ENCODE measurements around the gene EIF4G1. TPM values are rescaled to one million over a fixed set of nuclear protein-coding genes. Genes with fewer than 3 reads are reported as not detected.
A peak's percentile ranks its signal among the peaks of the same experiment; 100 is the strongest.

The EIF4G1 gene
- total RNA-seq, 4 donors from 2014 or later, result 233 to 431 (median 300) TPM

DNA sequence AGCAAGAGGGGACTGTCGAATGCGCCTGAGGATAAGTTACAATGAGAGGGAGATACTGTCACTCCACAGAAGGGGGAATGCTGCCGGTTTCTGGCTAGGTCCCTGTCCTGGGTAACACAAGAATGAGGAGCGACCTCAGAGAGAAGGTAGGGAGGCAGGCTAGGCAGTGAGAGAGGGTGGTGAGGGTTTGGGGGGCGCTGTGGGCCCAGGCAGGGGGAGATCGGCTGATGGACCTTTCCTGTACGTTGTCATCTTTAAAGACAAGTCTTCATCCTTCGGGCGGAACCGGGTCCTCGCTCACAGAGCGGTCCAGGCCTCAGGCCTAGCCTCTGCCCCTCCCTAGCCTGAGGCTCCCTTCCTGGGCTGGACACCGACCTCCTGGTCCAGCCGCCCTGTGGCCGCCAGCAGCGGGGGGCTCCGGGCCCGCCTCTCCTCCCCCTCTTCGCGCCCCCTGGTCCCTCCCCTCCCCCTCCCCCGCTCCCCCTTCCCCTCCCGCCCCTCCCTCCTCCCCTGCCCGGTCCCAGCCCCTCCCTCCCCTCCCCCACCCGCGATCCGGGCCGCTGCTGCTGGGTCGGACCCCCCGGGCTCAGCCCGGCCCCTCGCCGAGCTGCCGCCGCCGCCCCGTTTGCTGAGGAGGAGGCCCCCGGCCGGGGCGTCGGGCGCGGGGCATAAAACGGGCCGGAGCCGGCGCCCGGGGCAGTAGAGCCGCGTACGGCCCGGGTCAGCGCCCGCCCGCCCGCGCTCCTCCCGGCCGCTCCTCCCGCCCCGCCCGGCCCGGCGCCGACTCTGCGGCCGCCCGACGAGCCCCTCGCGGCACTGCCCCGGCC is 65.2 kb downstream of the EIF4G1 start, which contains the start of gene CHRD:
Gene CHRD, plus strand, starts transcription at position 697 of the 827 bp plus-strand sequence. CDS start 265 bp downstream, outside the sequence.
- peaks cover 0 to 12% of the 10 kb centered on the region in 2 donors for H3K36me3 ChIP-seq
- peak; percentile 69 for ATAC-seq
- peaks cover 0 to 45% (median 24%) of the 10 kb centered on the region in 3 donors for H3K4me1 ChIP-seq
- peak within 1 kb of the TSS; percentile 44 to 67 for H3K4me3 ChIP-seq
- WGBS, 2 donors (ENCODE audit: low coverage in 1 of 2), result 34 to 41% methylated on average over 6 to 9 of the region's 71 CpGs
- H3K9me3 ChIP-seq, result no peaks in the 10 kb centered on the region
- H3K27me3 ChIP-seq, result peaks cover 50% of the 10 kb centered on the region
- no peak for TF ChIP-seq POLR2A (IDR thresholded peaks at IDR 0.05)
- TF ChIP-seq POLR2AphosphoS5 (IDR thresholded peaks at IDR 0.05), result no peak
- TF ChIP-seq EP300 (IDR thresholded peaks at IDR 0.05), result no peak
- TF ChIP-seq CTCF (IDR thresholded peaks at IDR 0.05), result no peak
- peak within 1 kb of the TSS in 3 of 4 donors; percentile 68 to 84 (median 82) for H3K27ac ChIP-seq

DNA sequence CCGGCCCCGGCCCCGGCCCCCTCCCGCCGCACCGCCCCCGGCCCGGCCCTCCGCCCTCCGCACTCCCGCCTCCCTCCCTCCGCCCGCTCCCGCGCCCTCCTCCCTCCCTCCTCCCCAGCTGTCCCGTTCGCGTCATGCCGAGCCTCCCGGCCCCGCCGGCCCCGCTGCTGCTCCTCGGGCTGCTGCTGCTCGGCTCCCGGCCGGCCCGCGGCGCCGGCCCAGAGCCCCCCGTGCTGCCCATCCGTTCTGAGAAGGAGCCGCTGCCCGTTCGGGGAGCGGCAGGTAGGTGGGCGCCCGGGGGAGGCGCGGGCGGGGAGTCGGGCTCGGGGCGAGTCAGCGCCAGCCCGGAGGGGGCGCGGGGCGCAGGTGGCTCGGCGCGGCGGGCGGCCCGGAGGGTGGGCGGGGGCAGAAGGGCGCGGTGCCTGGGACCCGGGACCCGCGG is 65.8 kb downstream of the EIF4G1 start:
- peak; percentile 80 for ATAC-seq
- Histone ChIP-seq H3K27ac (peak overlapping the region in 3 of 4 donors; percentile 68 to 84 (median 82)), H3K4me1 (peaks cover 0 to 45% (median 24%) of the 10 kb centered on the region in 3 donors), H3K9me3 (no peaks in the 10 kb centered on the region), H3K27me3 (peaks cover 50% of the 10 kb centered on the region), H3K36me3 (peaks cover 0 to 12% of the 10 kb centered on the region in 2 donors), H3K4me3 (peak overlapping the region; percentile 44 to 67)
- WGBS, 2 donors (ENCODE audit: low coverage in 1 of 2), result no CpG with 5 or more reads among the region's 62 CpGs
- TF ChIP-seq POLR2AphosphoS5 (IDR thresholded peaks at IDR 0.05), result no peak
- peak in 1 of 4 experiments; percentile 19 for TF ChIP-seq CTCF (IDR thresholded peaks at IDR 0.05)
- TF ChIP-seq POLR2A (IDR thresholded peaks at IDR 0.05), result no peak

GRCh38 chr3:184380627-184381260 is 66.3 kb downstream of the EIF4G1 start:
- H3K36me3 ChIP-seq, result peaks cover 0 to 12% of the 10 kb centered on the region in 2 donors
- ATAC-seq, result peak; percentile 22
- H3K4me3 ChIP-seq, result peak overlapping the region; percentile 44 to 67
- peaks cover 50% of the 10 kb centered on the region for H3K27me3 ChIP-seq
- H3K4me1 ChIP-seq, result peaks cover 0 to 45% (median 24%) of the 10 kb centered on the region in 3 donors
- H3K27ac ChIP-seq, result peak overlapping the region in 3 of 4 donors; percentile 68 to 84 (median 82)
- H3K9me3 ChIP-seq, result no peaks in the 10 kb centered on the region
- 0% methylated on average over 2 to 3 of the region's 42 CpGs for WGBS, 2 donors (ENCODE audit: low coverage in 1 of 2)
- no peak for TF ChIP-seq EP300 (IDR thresholded peaks at IDR 0.05)

DNA sequence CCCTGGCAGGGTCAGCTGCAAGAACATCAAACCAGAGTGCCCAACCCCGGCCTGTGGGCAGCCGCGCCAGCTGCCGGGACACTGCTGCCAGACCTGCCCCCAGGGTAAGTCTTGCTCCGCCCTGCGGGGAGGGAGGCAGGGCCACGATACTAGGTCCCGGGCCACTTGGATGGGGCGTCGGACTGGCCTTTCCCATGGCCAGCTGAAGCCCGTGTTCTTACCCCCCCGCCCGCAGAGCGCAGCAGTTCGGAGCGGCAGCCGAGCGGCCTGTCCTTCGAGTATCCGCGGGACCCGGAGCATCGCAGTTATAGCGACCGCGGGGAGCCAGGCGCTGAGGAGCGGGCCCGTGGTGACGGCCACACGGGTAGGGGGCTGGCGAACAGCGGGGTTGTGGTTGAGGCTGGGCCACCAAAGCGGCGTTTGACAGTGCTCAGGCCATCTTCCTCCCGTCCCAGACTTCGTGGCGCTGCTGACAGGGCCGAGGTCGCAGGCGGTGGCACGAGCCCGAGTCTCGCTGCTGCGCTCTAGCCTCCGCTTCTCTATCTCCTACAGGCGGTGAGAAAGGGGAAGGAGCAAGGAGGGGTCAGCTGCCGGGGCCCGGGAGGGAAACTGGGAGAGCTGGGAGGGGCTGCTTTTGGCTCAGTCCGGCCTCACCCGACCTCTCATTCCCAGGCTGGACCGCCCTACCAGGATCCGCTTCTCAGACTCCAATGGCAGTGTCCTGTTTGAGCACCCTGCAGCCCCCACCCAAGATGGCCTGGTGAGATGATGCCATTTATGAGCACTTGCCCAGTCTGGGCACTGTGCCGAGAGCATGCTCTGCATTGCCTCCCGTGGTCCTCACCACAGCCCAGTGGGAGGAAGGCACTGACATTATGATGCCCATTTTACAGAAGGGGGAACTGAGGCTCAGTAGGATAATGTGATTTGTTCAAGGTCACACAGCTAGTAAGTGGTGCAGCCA is 67.1 kb downstream of the EIF4G1 start:
- Histone ChIP-seq H3K9me3 (no peaks in the 10 kb centered on the region), H3K27ac (peak overlapping the region in 3 of 4 donors; percentile 48 to 84 (median 82)), H3K36me3 (peaks cover 0 to 20% of the 10 kb centered on the region in 2 donors), H3K4me3 (peak overlapping the region in 1 of 2 donors; percentile 67), H3K4me1 (peaks cover 0 to 45% (median 24%) of the 10 kb centered on the region in 3 donors), H3K27me3 (peaks cover 51% of the 10 kb centered on the region)
- ATAC-seq, result no peak
- 20 to 53% methylated on average over 2 to 3 of the region's 55 CpGs for WGBS, 2 donors (ENCODE audit: low coverage in 1 of 2)
- TF ChIP-seq POLR2A (IDR thresholded peaks at IDR 0.05), result no peak
- no peak for TF ChIP-seq CTCF (IDR thresholded peaks at IDR 0.05)
- TF ChIP-seq EP300 (IDR thresholded peaks at IDR 0.05), result no peak
- TF ChIP-seq POLR2AphosphoS5 (IDR thresholded peaks at IDR 0.05), result no peak

All from gastroesophageal sphincter (tissue), 4 donors.